ENCODE results near the gene OBP2A. TPM values are rescaled to one million over a fixed set of nuclear protein-coding genes. Genes with fewer than 3 reads are reported as not detected.

OBP2A gene
- total RNA-seq, 4 donors from 2014 or later: not detected

DNA sequence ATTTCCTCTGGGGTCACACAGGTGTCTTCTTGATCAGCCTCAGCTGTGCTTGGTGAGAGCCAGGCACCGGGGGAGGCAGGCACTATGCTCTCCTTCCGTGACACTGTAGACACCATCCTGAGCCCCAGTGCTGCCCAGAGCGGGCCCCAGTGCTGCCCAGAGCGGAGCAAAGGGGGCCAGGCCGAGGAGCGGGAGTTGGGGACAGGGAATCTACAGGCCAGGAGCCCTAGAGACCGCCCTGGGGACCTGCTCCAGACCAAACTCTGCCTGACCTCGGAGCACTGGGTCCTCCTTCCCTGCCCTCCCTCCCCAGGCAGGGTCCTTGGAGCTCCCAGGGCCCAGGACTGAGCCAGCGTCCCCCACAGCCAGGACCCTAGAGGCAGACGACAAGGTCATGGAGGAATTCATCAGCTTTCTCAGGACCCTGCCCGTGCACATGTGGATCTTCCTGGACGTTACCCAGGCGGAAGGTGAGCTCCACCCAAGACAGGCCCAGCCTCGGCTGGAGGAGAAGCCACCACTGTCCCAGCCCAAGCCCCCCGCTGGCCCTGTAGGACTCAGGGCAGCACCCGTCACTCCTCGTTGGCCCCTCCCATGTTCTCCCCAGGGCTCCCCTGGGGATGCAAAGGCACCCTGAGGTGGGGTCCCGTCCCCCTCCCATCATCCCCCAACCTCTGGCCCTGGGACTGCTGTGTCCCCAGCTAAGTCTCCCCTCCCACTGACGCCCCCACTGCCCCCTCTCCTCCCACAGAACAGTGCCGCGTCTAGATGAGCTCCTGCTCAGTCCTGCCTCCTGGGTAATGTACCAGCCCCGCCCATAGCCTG, 45.8 kb downstream of the OBP2A start:
- H3K4me3 ChIP-seq: no peak overlapping the region
- peaks cover 0 to 16% (median 0%) of the 10 kb centered on the region in 3 donors for H3K9me3 ChIP-seq
- no peaks in the 10 kb centered on the region for H3K4me1 ChIP-seq
- H3K27ac ChIP-seq: no peak overlapping the region
- TF ChIP-seq POLR2AphosphoS5 (IDR thresholded peaks at IDR 0.05) (no peak), POLR2A (IDR thresholded peaks at IDR 0.05) (no peak), EP300 (IDR thresholded peaks at IDR 0.05) (no peak)
- TF ChIP-seq, protein P1, sequence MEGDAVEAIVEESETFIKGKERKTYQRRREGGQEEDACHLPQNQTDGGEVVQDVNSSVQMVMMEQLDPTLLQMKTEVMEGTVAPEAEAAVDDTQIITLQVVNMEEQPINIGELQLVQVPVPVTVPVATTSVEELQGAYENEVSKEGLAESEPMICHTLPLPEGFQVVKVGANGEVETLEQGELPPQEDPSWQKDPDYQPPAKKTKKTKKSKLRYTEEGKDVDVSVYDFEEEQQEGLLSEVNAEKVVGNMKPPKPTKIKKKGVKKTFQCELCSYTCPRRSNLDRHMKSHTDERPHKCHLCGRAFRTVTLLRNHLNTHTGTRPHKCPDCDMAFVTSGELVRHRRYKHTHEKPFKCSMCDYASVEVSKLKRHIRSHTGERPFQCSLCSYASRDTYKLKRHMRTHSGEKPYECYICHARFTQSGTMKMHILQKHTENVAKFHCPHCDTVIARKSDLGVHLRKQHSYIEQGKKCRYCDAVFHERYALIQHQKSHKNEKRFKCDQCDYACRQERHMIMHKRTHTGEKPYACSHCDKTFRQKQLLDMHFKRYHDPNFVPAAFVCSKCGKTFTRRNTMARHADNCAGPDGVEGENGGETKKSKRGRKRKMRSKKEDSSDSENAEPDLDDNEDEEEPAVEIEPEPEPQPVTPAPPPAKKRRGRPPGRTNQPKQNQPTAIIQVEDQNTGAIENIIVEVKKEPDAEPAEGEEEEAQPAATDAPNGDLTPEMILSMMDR (IDR thresholded peaks at IDR 0.05): no peak
- H3K36me3 ChIP-seq: no peaks in the 10 kb centered on the region
- peaks cover 56% of the 10 kb centered on the region for H3K27me3 ChIP-seq
- WGBS, 2 donors (ENCODE audit: low coverage in 1 of 2): 80% methylated on average over 1 of the region's 22 CpGs; no CpG with 5 or more reads in 1 of the 2 donors
- ATAC-seq: no peak

GRCh38 chr9:135592331-135592590, 46.3 kb downstream of the OBP2A start:
- Histone ChIP-seq H3K4me1 (no peaks in the 10 kb centered on the region), H3K27me3 (peaks cover 60% of the 10 kb centered on the region), H3K36me3 (no peaks in the 10 kb centered on the region), H3K4me3 (no peak overlapping the region), H3K27ac (no peak overlapping the region), H3K9me3 (peaks cover 0 to 16% (median 0%) of the 10 kb centered on the region in 3 donors)
- ATAC-seq: no peak
- TF ChIP-seq POLR2A (IDR thresholded peaks at IDR 0.05) (no peak), POLR2AphosphoS5 (IDR thresholded peaks at IDR 0.05) (no peak), EP300 (IDR thresholded peaks at IDR 0.05) (no peak)
- TF ChIP-seq, protein P1 (IDR thresholded peaks at IDR 0.05): no peak
- WGBS, 2 donors (ENCODE audit: low coverage in 1 of 2): no CpG with 5 or more reads among the region's 5 CpGs

DNA sequence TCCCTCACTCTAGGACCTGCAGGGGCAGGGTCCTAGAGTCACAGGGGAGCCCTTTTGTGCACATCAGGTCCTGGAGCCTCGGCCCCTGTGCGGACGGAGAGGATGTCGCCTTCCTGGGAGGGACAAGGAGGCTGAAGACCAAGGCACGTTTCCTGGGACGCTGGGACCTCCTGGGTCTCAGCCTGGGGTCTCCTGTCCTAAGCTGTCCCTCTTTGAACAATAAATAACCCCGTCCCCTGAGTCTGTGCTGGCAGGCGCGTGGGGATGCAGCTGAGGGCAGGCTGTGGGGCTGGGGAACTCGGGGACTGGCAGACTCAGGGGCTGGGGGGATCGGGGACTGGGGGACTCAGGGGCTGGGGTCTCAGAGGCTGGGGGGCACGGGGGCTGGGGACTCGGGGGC, 46.7 kb downstream of the OBP2A start:
- H3K27me3 ChIP-seq: peaks cover 63% of the 10 kb centered on the region
- H3K4me3 ChIP-seq: no peak overlapping the region
- peaks cover 0 to 16% (median 0%) of the 10 kb centered on the region in 3 donors for H3K9me3 ChIP-seq
- WGBS, 2 donors (ENCODE audit: low coverage in 1 of 2): no CpG with 5 or more reads among the region's 13 CpGs
- no peak overlapping the region for H3K27ac ChIP-seq
- TF ChIP-seq EP300 (IDR thresholded peaks at IDR 0.05) (no peak), POLR2AphosphoS5 (IDR thresholded peaks at IDR 0.05) (no peak), POLR2A (IDR thresholded peaks at IDR 0.05) (no peak)
- TF ChIP-seq, protein P1 (IDR thresholded peaks at IDR 0.05): no peak
- no peaks in the 10 kb centered on the region for H3K4me1 ChIP-seq
- ATAC-seq: no peak
- no peaks in the 10 kb centered on the region for H3K36me3 ChIP-seq

DNA sequence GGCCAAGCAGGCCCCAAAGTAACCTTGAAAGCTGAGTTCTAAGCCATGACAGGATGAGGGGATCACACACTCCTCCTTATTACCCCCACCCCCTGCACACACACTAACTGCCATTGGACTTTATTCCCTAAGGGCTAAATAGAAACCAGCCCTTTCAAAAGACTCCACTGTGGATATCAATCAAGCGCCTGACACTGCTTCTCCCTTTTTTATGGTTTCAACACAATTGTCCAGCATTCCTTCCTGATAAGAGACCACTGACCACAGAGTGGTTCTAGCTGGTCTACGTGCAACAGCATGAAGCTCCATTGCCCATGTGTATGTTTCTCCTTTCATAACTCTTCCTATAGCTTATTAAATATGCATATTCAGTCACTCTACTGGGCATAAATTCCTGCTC, 50.3 kb downstream of the OBP2A start:
- H3K27me3 ChIP-seq: peaks cover 67% of the 10 kb centered on the region
- ATAC-seq: no peak
- TF ChIP-seq POLR2A (IDR thresholded peaks at IDR 0.05) (no peak), POLR2AphosphoS5 (IDR thresholded peaks at IDR 0.05) (no peak), EP300 (IDR thresholded peaks at IDR 0.05) (no peak)
- TF ChIP-seq, protein P1 (IDR thresholded peaks at IDR 0.05): no peak

More for the DNA sequence above, 50.3 kb downstream of the OBP2A start:
- Histone ChIP-seq H3K9me3 (peaks cover 0 to 16% (median 0%) of the 10 kb centered on the region in 3 donors), H3K4me1 (no peaks in the 10 kb centered on the region), H3K36me3 (no peaks in the 10 kb centered on the region), H3K27ac (no peak overlapping the region), H3K4me3 (no peak overlapping the region)
- WGBS, 2 donors (ENCODE audit: low coverage in 1 of 2): 65 to 77% methylated on average over 2 of the region's 2 CpGs

Other genes with a start within 250 kb of the OBP2A start
- 10 to 100 TPM; 10.9 to 25.0 (median 14.4) TPM for gene PPP1R26, start 66.3 kb upstream of the OBP2A start, total RNA-seq
- 10 to 100 TPM; 21.4 to 37.6 (median 25.6) TPM for gene MRPS2, start 45.4 kb upstream of the OBP2A start, total RNA-seq
- gene LCN1, start 24.7 kb upstream of the OBP2A start, total RNA-seq: not detected
- not detected for gene PAEP, start 15.6 kb downstream of the OBP2A start, total RNA-seq
- not detected for gene GLT6D1, start 93.4 kb downstream of the OBP2A start, total RNA-seq
- gene LCN9, start 117.2 kb downstream of the OBP2A start, total RNA-seq: not detected
- gene SOHLH1, start 153.4 kb downstream of the OBP2A start, total RNA-seq: not detected
- gene KCNT1, start 156.1 kb downstream of the OBP2A start, total RNA-seq: under 1 TPM in 1 of 4 donors, not detected in 3; 0.19 TPM

Data from gastroesophageal sphincter (tissue), 4 donors.